EL (cell line): ENCODE results near the gene MTCL1.

ENCODE experiments used
- DNase-seq: peaks from one replicate; pipeline ENCODE4 v3.0.0-alpha.2; 2016

The MTCL1 gene

GRCh38 chr18:8874872-8875271, 169.5 kb downstream of the MTCL1 start:
- no peak for DNase-seq

- no peak for DNase-seq
Observed at GRCh38 chr18:8876887-8877286, 171.5 kb downstream of the MTCL1 start.

GRCh38 chr18:8881103-8881502, 175.7 kb downstream of the MTCL1 start:
- DNase-seq = no peak
